Peyer's patch (tissue), 4 donors: ENCODE measurements around the gene C16orf95.

Experiments
- CTCF ChIP-seq, 6 experiments: fragments of 450-650 bp in 4 of 6; fragments of 200-600 bp in 2 of 6; sonication (generic) in 1 of 6; IDR thresholded peaks; one replicate each; pipeline ENCODE4 v1.5.1; 2017 to 2019; ENCODE audit warnings: antibody characterized with exemption in 6 of 6, mild to moderate bottlenecking in 3 of 6, moderate library complexity in 1 of 6
- POLR2A ChIP-seq, 2 donors: fragments of 450-650 bp; IDR thresholded peaks; one replicate each; pipeline ENCODE4 v1.5.1; 2017; ENCODE audit warnings: antibody characterized with exemption in 2 of 2, mild to moderate bottlenecking in 2 of 2, moderate library complexity in 2 of 2

GRCh38 chr16:87350681-87351319, 33.6 kb upstream of the C16orf95 start:
- no peak for TF ChIP-seq POLR2A (IDR thresholded peaks at IDR 0.05)
- TF ChIP-seq CTCF (IDR thresholded peaks at IDR 0.05): no peak
